GM18499 (cell line): Measurements from ENCODE around the gene FITM1.
A peak's percentile ranks its signal among the peaks of the same experiment; 100 is the strongest.

Experiments
- ATAC-seq: cut with Tn5 transposase; IDR thresholded peaks from one replicate; pipeline ENCODE4 v1.9.1; 2021; ENCODE audit warnings: moderate number of reproducible peaks; ENCODE audit not compliant: insufficient read depth, unreplicated experiment

Gene FITM1

DNA sequence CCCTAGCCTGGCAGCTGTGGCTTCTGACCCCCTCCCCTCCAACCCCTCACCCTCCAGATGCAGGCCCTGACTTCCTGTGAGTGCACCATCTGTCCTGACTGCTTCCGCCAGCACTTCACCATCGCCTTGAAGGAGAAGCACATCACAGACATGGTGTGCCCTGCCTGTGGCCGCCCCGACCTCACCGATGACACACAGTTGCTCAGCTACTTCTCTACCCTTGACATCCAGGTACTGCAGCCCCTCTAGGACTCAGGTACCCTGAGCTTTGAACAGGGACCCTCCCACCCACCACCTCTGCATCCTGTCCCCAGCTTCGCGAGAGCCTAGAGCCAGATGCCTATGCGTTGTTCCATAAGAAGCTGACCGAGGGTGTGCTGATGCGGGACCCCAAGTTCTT is 24.6 kb downstream of the FITM1 start:
- ATAC-seq = no peak

DNA sequence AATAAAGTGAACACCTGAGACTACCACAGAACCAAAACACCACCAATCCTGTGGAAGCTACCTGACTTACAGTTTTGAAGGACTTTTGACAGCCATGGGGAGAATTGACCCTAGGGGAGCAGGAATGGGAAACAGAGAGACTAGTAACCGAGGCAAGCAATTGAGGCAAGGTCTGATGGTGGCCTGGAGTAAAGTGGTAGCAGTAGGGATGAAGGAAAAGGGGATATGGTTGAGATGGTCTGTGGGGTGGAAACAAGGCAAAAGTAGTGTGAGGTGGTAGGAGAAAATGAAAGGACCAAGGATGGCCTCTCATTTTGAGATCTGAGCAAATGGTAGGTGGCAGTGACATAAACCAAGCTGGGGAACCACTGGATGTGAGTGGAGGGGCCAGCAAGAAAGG is 26.4 kb downstream of the FITM1 start:
- no peak for ATAC-seq

DNA sequence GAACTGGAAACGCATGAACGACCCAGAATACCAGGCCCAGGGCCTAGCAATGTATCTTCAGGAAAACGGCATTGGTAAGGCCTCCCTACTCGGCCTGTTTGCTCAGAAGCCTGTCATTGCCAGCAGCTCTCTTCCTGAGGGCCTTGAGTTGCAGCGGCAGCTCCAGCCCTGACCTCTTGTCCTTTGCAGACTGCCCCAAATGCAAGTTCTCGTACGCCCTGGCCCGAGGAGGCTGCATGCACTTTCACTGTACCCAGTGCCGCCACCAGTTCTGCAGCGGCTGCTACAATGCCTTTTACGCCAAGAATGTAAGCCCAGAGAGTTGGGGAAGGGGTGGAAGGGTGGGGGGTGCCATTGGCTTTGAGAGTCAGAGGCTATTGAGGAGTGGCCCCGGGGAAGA is 26.9 kb downstream of the FITM1 start:
- ATAC-seq = no peak

DNA sequence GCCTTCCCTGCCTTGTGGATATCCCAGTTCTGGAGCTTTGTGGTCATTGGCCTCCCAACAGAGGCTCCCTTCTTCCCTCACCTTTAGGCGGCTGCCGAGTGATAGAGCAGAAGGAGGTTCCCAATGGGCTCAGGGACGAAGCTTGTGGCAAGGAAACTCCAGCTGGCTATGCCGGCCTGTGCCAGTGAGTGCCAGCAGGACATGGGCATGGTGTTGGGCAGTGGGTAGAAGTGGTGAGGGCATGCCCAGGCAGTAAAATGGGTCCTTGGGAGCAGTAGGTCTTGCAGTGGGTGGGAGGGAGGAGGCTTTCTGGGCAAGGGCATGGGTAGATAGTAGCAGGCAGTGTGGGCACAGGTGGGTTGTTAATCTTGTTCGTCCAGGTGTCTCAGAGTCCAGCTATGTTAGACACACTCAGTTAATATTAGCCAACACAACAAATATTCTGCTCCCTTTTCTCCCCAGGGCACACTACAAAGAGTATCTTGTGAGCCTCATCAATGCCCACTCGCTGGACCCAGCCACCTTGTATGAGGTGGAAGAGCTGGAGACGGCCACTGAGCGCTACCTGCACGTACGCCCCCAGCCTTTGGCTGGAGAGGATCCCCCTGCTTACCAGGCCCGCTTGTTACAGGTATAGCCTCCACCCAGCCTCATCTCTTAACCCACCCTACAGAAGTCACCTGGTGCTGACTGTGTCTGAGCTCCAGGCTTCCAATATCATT is 29.5 kb downstream of the FITM1 start:
- no peak for ATAC-seq

DNA sequence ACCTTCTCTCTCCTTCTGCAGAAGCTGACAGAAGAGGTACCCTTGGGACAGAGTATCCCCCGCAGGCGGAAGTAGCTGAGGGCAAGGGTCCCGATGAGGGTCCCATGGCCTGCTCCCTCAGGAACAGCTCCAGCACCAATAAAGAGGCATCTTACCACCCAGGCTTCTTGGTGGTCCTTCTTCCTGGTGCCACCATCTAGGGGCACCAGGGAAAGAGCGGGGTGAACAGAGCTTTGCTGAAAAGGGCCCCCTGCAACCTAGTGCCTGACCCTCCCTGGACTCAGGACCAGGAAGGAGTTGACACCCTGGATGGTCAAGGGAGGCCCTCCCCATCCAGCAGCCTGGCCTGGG is 30.0 kb downstream of the FITM1 start:
- no peak for ATAC-seq

DNA sequence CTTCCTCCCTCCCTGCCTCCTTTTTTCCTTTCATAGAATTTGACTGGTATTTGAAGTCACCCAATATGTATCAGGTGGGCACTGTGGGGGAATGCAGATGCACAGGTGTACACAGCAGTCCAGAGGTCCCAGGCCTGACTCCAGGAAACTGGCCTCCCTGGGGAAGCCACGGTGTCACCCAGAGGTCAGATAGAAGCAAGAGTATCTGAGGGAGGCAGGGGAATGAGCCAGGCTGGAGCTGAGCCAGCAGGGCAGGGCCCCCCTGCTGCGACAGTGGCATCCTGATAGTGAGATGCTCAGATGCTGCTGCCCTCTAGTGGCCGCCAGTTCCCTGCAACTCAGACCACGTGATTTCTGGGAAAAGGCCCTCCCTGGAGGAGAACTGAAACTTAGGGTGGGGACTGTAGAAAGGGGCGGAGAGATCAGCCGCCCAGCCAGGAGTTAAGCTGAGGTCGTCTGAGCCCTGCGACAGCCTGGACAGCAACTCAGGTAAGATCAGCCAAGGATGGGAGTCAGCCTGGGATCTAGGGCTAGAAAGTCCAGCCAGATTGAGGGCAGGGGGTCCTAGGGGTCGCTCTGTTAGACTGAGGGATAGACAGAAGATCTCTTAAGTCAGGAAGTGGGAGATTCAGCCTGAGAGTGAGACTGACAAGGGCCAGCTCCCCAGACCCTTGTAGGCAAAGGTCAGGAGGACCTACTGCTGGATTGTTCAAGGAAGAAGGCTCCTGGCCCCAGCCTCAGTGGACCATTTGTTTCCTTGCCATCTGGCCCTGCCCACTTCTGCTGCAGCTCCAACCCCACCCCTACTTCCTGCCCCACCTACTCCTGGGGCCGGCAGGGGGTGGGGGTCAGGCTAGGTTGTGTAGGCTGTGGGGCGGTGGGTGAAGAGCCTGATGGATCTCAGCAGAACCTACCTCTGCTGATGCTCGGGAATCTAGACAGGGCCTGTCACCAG is 30.7 kb downstream of the FITM1 start, which contains the start of gene IRF9:
TSS of gene IRF9 (plus strand) at position 416 of the 955 bp plus-strand sequence. CDS start 880 bp downstream, outside the sequence.
- peak; percentile 67 for ATAC-seq

DNA sequence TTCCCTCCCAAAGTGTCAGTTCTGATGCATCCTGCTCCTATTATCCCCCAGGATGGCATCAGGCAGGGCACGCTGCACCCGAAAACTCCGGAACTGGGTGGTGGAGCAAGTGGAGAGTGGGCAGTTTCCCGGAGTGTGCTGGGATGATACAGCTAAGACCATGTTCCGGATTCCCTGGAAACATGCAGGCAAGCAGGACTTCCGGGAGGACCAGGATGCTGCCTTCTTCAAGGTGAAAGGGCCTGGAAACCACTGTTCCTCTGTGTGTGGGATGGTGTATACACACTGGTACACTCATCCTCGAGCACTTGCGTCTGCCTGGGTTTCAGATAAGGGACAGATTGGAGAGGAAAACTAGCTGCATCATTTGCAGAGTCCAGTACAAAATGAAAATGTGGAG is 31.6 kb downstream of the FITM1 start:
- ATAC-seq = no peak

DNA sequence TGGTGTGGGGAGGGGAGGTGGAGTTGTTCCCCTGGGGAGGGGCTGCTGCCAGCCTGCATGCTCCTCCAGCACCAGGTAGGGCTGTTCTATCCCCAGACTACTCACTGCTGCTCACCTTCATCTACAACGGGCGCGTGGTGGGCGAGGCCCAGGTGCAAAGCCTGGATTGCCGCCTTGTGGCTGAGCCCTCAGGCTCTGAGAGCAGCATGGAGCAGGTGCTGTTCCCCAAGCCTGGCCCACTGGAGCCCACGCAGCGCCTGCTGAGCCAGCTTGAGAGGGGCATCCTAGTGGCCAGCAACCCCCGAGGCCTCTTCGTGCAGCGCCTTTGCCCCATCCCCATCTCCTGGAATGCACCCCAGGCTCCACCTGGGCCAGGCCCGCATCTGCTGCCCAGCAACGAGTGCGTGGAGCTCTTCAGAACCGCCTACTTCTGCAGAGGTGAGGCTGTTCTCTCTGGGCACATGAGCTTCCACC is 34.1 kb downstream of the FITM1 start:
- no peak for ATAC-seq

DNA sequence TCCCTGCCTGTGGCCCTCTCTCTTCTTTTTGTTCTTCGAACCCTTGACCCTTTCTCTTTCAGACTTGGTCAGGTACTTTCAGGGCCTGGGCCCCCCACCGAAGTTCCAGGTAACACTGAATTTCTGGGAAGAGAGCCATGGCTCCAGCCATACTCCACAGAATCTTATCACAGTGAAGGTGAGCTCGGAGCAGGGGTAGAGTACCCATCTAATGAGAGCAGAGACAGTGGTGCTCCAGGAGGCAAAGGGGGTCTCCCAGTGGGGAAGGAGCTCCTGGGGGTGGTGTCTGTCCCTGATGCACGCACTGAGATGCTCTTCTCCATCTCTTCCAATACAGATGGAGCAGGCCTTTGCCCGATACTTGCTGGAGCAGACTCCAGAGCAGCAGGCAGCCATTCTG is 35.3 kb downstream of the FITM1 start:
- no peak for ATAC-seq

DNA sequence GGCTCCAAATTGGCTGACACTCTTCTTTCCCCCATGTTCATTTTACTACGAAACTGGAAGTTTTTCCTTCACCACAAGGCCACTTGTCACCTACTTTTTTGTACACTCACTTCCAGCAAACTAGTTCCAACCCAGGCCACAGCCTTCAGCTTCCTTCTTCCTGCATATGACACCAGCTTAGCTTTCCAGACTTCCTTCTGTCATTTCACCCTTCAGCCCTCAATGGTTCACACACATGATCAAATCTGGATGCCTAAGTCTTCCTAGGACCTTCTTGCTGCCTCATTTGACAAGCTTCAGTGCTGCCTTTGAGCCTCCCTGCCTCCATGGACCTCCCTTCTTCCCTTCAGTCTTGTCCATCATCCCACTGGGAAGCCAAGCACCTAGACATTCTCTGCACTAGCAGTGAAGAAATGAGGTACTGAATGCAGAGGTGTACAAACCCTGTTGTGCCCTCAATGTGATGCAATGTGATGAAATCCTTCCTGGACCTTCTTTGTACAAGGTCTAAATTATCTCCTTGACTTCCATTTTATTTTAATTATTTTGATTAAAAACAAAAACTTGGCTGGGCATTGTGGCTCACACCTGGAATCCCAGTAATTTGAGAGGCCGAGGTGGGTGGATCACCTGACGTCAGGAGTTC is 37.1 kb downstream of the FITM1 start:
- no peak for ATAC-seq

DNA sequence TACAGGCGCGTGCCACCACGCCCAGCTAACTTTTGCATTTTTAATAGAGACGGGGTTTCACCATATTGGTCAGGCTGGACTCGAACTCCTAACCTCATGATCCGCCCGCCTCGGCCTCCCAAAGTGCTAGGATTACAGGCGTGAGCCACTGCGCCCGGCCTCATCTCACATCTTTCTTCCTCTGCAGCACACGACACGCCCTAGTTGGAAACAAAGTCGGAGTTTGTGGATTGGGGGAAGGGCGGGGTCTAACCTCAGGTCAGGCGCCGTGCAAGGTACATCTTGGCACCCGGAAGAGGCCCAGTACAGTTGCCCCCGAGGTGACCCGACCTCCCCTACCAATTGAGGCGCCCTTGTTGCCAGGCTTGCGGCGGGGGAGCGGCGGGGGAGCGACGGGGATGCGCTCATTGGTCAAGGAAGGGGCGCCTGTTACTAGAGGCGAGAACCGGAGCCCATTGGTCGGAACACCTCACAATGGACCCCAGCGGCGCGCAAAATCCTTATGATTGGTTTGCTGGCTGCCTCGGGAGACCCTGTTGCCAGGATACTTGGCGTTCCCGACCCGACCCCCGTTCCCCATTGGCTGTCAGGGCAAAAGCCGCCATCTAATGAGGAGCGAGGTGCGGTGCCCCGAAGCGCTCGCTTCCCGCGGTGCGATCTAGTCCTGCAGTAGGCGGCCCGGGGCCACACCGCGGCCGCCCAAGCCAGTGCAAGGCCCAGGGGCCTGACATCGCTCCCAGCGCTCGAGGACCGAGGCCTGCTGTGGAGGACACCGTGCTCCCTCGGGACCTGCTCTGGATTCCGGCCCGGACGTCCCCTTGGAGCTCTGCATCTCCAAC is 41.2 kb downstream of the FITM1 start, which contains the start of gene REC8:
TSS of gene REC8 (plus strand) at position 659 of the 839 bp plus-strand sequence. CDS start 473 bp downstream, outside the sequence.
- peak; percentile 78 for ATAC-seq

DNA sequence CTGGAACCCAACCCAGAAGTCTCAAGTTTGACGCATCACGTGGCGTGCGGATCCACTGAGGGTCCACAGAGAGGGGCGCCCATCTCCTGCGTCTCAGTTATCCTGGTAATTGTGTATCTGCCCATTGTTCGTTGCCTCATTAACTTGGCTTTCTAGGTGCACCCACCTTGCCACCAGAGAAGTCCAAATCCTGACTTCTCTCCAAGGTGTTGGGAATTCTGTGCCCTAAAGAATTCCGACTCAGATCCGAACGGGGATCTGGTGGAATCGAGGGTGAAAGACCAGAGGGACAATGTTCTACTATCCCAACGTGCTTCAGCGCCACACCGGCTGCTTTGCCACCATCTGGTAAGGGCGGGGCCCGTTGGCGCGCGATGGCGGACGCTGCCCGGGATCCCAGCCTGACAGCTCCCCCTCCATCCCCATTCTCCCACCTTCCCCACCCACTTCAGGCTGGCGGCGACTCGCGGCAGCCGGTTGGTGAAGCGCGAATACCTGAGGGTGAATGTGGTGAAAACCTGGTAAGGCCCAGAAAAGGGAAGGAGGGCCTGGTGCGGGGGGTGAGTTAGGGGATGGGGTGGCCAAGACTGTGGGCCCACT is 41.9 kb downstream of the FITM1 start:
- ATAC-seq = peak; percentile 3

DNA sequence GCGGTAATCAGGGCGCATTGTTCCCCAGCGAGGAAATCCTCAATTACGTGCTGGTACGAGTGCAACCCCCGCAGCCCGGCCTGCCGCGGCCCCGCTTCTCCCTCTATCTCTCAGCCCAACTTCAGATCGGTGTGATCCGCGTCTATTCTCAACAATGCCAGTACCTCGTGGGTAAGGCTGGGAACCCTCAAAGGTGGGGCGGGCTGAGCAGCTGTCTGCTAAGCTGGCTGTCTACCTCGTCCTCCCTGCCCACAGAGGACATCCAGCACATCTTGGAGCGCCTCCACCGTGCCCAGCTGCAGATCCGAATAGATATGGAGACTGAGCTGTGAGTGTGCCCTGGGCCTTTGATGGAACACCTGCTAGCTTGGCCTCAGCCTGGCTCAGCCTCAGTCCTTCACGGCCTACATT is 42.4 kb downstream of the FITM1 start:
- no peak for ATAC-seq

DNA sequence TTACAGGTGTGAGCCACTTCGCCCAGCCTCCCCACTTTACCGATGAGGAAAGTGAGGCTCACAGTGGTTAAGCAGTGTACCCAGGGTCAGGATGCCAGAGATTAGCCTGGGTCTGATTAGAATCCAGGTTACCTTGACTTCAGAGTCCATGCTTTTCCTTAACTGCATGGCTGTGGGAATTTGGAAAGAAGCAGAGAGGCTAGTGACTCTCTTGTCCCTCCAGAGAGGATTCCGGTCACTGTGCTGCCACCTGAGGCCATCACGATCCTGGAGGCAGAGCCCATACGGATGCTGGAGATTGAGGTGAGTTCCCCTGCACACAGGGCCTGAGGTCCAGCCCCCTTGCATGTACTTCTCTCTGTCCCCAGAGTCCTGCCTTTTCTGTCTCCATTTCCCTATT is 46.1 kb downstream of the FITM1 start:
- ATAC-seq = no peak

DNA sequence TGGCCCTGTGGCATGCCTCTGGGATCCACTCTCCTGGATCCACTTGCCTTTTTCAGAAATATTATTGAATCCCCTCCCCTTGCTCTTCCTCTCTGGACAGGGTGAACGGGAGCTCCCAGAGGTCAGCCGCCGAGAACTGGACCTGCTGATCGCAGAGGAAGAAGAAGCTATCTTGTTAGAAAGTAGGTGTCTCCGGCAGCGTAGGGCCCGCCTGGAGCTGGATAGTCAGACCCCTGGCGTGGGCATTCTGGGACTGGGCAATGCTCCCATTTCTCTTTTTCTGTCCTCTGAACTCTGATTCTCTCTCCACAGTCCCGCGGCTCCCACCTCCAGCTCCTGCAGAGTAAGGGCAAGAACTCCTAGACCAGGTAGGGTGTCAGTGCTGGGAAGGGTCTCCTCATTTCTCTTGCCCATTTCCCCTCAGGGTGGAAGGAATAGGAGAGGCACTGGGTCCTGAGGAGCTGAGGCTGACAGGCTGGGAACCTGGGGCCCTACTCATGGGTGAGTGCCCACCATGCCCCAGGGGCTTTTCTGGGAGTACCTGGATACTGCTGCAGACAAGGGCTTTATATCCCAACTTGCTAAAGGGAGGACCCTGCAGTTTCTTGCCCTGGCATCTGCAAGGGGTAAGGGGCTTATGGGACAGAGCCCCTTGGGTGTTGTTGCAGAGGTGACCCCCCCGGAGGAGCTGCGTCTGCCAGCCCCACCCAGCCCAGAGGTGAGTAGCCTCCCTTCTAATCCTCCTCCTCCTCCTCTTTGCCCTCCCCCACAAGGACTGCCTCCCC is 46.8 kb downstream of the FITM1 start:
- ATAC-seq = no peak

DNA sequence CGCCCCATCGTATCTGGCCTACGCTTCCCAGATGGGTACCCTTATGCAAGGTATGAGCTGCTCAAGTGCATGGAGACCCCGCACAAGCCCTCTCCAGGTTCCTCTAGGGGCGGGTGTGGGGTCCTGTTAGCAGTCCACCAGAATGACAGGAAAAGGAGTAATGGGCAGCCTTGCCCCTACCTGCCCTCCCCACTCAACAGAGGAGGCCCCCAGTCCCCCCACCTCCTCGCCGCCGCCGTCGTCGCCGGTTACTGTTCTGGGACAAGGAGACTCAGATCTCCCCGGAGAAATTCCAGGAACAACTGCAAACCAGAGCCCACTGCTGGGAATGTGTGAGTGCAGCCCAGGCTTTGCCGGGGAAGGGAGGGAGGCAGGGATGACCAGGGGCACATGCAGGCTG is 47.4 kb downstream of the FITM1 start:
- no peak for ATAC-seq

DNA sequence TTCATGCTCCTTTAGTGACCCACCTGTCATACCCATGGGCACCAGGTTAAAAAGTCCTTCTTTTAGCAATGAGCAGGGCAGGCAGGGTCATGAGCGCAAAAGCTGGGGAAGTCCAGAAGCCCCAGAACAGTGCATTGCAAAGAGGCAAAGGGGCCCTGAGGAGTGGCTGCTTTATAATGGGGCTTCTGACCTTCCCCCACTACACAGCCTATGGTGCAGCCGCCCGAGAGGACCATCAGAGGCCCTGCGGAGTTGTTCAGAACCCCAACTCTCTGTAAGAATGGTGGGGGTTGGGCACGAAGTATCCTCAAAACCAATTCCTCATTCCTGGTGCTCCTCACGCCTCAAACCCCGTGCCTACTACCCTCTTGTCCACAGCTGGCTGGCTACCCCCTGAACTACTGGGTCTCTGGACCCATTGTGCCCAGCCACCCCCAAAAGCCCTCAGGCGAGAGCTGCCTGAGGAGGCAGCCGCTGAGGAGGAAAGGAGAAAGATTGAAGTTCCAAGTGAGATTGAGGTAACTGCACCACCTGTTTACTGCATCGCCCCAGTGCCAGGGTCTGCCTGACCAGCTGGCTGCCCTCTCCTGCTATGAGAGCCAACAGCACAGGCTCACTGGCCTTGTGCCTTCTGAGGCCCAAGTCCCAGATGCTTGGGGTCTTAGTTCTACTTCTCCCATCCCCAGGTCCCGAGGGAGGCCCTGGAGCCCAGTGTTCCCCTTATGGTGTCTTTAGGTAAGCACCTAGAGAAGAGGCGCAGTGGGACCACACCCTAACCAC is 48.1 kb downstream of the FITM1 start:
- no peak for ATAC-seq
